GM18858 (cell line): ENCODE data around the gene CUZD1.

Experiments
- ATAC-seq: cut with Tn5 transposase; IDR thresholded peaks from one replicate; pipeline ENCODE4 v1.9.1; 2021; ENCODE audit not compliant: unreplicated experiment

The CUZD1 gene

DNA sequence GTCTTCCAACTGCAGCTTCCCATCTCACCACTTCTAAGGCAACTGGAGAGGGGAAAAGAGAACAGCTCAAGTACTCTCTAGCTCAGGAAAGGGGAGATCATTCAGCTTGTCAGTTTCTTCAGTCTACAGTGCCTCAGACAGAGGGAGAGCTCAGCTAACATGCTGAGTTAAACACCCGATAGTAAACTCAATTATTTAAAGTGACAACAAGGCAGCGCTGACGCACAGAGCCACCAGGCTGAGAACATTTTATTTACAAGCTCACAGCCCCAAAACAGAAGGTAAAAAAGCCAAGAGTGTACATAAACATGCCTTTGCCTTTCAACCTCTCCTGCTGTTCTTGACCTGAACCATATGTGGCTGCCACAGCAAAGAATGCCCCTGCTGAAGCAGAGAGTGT lies 10.1 kb upstream of the CUZD1 start:
- no peak for ATAC-seq

- ATAC-seq, result no peak
Measured at GRCh38 chr10:122854648-122855047, 9.0 kb upstream of the CUZD1 start.

DNA sequence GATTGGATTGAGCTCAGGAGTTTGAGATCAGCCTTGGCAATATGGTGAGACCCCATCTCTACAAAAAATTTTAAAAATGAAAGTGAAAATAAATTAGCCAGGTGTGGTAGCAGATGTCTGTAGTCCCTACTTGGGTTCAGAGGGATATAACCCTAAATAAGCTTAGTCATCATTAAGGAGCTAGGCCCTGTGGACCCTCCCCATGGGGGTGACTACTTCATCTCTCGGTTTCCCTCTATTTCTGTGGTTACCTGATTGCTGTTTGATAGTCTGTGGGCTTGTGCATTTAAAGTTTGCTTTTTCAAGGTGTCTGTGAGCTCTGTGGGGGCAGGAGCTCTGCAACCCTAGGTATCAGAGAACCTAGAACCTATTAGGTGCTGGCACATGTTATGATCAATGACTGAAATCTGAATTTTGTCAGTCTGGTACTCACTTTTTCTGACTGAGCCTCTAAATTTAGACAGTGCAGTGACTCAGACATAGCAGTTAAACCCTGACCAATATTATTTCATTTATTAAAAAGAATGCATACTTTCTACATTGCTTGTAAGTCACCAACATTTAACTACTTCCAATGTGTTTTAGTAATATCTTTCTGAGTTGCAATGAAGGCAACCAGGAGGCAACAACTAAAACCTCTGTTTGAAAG lies 8.1 kb upstream of the CUZD1 start:
- ATAC-seq, result no peak

DNA sequence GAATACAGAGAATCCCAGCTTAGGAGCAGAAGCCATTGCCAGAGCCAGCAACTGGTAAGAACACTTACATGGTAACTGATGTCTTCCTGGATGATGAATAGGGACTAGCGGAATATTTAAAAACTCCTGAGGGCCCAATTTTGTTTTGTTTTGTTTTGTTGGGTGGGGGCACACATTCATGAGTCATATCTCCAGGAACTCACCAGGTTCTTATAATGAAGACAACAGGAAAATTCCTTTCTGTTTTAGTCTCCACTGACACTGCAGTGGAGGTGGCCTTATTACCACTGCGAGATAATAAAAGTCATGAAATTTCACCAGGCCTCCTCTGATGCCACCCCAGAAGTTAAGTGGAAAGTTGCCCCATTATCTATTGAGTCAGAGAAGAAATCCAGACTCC lies 6.6 kb upstream of the CUZD1 start:
- ATAC-seq, result no peak

GRCh38 chr10:122850705-122851640 lies 5.3 kb upstream of the CUZD1 start:
- ATAC-seq, result no peak

DNA sequence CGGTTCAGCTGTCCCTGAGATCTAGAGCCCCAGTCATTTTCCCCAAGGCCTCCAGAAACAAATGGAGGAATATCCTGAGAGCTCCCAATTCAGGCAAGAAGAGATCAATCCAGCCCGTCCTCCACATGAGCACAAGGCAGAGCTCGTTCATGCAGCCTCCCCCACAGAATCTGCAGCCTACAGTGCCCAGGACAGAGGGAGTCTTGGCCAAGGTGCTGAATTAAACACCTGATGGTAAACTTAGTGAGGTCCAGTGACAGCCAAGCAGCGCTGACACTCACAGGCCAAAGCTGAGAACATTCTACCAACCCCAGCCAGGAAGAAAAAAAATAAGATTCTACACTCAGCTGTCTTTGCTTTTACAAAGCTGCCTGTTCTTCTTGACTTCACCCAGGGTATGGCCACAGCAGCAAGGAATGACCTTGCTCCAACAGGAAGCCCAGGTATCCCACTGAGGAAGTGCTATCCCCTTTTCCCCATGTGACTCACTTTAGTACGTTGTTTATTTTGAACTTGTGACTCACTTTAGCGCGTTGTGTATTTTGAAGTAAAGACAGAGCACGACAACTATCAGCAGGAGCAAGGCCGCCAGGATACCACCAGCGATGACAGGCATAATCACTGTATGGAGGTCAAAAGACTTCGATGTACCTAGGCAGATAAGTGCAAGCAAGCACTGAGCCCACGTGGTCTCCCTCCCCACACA lies 4.4 kb upstream of the CUZD1 start:
- no peak for ATAC-seq

GRCh38 chr10:122849090-122849489 lies 3.4 kb upstream of the CUZD1 start:
- no peak for ATAC-seq

GRCh38 chr10:122847782-122848604 lies 2.3 kb upstream of the CUZD1 start:
- no peak for ATAC-seq

DNA sequence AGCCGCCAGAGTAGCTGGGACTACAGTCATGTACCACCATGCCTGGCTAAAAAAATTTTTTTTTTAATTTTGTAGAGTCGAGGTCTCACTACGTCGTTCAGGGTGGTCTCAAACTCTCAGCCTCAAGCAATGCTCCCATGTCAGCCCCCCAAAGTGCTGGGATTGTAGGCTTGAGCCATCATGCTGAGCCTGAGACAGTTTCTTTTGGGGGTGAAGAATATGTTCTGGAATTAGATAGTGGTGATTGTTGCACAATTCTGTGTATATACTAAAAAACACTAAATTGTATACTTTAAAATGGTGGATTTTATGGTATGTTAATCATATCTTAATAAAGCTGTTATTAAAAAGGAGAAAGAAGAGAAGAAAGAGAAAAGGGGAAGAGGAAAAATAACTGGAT lies 1.5 kb downstream of the CUZD1 start:
- ATAC-seq, result no peak

- no peak for ATAC-seq
Measured at GRCh38 chr10:122841569-122841968, 4.1 kb downstream of the CUZD1 start.

DNA sequence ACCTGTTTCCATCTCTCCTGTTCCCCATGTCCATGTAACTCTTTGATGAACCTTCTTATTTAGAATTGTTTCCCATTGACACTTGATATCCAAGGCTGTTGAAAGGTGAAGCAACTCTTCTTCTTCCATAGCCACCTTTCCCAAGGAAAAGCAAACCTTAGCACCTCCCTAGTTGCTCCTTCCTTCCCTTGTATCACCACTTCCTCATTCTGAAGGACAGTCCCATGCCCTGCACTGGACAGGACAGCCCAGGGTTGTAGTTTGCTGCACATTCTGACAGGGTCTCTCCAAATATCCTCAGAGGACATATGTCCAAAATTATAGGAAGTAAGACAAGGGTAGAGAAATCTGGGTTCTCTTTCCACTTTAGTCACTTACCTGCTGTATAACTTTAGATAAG lies 6.2 kb downstream of the CUZD1 start:
- no peak for ATAC-seq

GRCh38 chr10:122838880-122839279 lies 6.8 kb downstream of the CUZD1 start:
- no peak for ATAC-seq

GRCh38 chr10:122835908-122836307 lies 9.7 kb downstream of the CUZD1 start:
- no peak for ATAC-seq

DNA sequence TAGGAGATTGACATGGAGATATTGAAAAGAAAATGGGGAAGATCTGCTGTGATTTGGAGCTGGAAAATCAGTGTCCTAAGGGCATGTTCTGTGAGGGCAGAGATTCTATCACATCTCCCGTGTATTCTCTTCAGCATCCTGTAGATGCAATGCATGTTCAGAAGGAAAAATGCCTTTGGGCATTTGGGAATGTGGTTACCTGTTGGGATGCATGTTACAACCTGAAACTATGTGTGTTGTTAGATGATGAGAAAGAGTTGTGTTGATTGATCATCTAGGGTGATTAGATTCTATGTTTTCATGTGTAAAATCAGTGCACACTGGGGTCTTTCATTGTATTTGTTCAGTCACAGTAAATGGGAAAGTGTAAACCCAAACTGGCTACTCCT lies 14.7 kb downstream of the CUZD1 start:
- no peak for ATAC-seq

DNA sequence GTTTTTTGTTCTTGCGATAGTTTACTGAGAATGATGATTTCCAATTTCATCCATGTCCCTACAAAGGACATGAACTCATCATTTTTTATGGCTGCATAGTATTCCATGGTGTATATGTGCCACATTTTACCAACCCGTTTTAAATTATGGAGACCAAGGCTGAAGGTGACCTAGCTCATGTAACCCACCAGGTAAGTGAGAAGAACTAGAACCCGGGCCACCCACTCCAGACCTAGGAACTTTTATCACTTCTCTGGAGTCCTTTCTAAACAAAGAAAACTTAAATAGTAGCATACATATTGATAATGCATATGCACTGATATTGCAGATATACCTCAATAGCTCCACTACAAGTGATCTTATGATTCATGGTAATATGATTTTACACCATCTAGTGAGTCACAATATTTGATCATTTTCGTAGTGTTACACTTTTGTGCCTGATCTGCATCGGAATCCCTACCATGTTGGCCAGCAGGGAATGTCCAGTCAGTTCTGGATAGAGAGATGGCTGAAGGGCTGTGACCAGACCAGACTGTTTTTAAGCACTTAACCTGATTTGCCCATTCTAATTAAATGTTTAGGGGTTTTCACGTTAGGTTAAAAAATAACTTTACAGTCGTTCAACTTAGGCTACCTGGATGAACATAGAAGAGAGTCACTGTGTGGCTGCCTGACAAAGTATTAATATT lies 15.2 kb downstream of the CUZD1 start:
- ATAC-seq, result no peak

DNA sequence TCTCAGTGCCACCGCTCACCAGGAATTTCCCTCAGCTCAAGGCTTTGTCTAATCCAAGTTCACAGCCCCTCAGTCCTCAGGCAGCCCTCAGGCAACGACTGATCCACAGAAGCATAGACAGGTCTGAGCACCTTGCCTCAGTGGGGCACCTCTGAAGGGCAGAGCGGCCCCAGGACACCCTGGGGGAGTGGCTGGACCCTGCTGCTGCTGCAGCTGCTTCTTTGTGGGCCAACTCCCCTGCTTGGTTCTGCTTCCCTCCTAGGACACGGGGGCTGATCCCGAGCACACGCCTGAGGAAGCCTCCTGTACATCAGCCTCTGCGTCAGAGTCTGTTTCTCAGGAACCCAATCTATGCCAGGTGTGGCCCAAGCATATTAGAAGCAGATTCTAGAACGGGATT lies 16.2 kb downstream of the CUZD1 start:
- no peak for ATAC-seq

GRCh38 chr10:122828716-122829255 lies 16.9 kb downstream of the CUZD1 start:
- ATAC-seq, result no peak

GRCh38 chr10:122827302-122827701 lies 18.4 kb downstream of the CUZD1 start:
- no peak for ATAC-seq

DNA sequence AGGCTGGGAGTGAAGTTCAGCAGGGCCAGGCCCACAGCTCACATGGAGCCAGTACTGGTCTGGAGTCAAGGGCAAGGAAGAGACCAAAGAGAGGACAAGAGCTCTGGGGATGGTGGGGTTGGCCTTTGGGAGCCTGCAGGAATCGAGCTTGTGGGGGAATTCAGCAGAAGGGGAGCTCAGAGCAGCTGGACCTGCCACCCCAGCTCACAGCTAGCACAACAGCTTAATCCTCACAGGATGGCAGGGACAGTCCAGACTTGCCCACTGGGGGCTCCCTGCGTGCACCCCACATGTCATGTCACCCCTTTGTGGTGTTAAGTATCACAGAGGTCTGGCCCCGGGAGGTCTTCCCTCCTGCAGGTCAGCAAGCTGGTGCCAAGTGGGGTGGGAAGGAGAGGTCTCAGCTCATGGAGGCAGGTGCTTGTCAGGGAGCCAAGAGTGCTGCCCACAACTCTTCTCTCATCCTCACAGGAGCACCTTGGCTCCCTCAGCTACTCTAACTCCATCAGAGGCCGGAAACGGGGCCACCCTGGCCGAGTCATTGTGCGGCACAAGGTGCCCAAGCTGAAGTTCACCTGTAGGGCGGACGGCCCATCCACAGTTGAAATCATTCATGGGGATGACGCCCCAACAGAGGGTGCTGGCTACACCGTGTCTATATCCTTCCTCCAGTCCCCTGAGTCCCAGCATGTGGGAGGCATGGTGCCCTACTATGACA lies 22.5 kb downstream of the CUZD1 start:
- no peak for ATAC-seq
